ENCODE results near the gene DGKD.

Gene DGKD

GRCh38 chr2:233440314-233440713 is 86.0 kb downstream of the DGKD start:
- in situ Hi-C loops (cut with MboI; ENCODE audit: low sequenced_read_pairs) = no loop called here

GRCh38 chr2:233440714-233441113 is 86.4 kb downstream of the DGKD start:
- in situ Hi-C loops (cut with MboI; ENCODE audit: low sequenced_read_pairs) = no loop called here

GRCh38 chr2:233441161-233442027 is 87.1 kb downstream of the DGKD start:
- in situ Hi-C loops (cut with MboI; ENCODE audit: low sequenced_read_pairs) = no loop called here

GRCh38 chr2:233442028-233442310 is 87.7 kb downstream of the DGKD start:
- in situ Hi-C loops (cut with MboI; ENCODE audit: low sequenced_read_pairs) = no loop called here

- in situ Hi-C loops (cut with MboI; ENCODE audit: low sequenced_read_pairs) = no loop called here
Observed at GRCh38 chr2:233443511-233444183, 89.4 kb downstream of the DGKD start.

GRCh38 chr2:233444501-233444900 is 90.2 kb downstream of the DGKD start:
- in situ Hi-C loops (cut with MboI; ENCODE audit: low sequenced_read_pairs) = no loop called here

GRCh38 chr2:233445152-233445830 is 91.0 kb downstream of the DGKD start:
- in situ Hi-C loops (cut with MboI; ENCODE audit: low sequenced_read_pairs) = no loop called here

- in situ Hi-C loops (cut with MboI; ENCODE audit: low sequenced_read_pairs) = no loop called here
Observed at GRCh38 chr2:233446121-233446520, 91.8 kb downstream of the DGKD start.

GRCh38 chr2:233446606-233447305 is 92.5 kb downstream of the DGKD start:
- in situ Hi-C loops (cut with MboI; ENCODE audit: low sequenced_read_pairs) = no loop called here

- in situ Hi-C loops (cut with MboI; ENCODE audit: low sequenced_read_pairs) = no loop called here
Observed at GRCh38 chr2:233447506-233448219, 93.4 kb downstream of the DGKD start.

GRCh38 chr2:233448220-233448559 is 93.9 kb downstream of the DGKD start:
- in situ Hi-C loops (cut with MboI; ENCODE audit: low sequenced_read_pairs) = no loop called here

GRCh38 chr2:233448575-233448974 is 94.3 kb downstream of the DGKD start:
- in situ Hi-C loops (cut with MboI; ENCODE audit: low sequenced_read_pairs) = no loop called here

GRCh38 chr2:233449081-233449901 is 95.0 kb downstream of the DGKD start:
- in situ Hi-C loops (cut with MboI; ENCODE audit: low sequenced_read_pairs) = no loop called here

- in situ Hi-C loops (cut with MboI; ENCODE audit: low sequenced_read_pairs) = no loop called here
Observed at GRCh38 chr2:233449921-233450863, 95.9 kb downstream of the DGKD start.

GRCh38 chr2:233450864-233451575 is 96.7 kb downstream of the DGKD start:
- in situ Hi-C loops (cut with MboI; ENCODE audit: low sequenced_read_pairs) = no loop called here

GRCh38 chr2:233451950-233452349 is 97.7 kb downstream of the DGKD start:
- in situ Hi-C loops (cut with MboI; ENCODE audit: low sequenced_read_pairs) = no loop called here

GRCh38 chr2:233453111-233453915 is 99.0 kb downstream of the DGKD start:
- in situ Hi-C loops (cut with MboI; ENCODE audit: low sequenced_read_pairs) = no loop called here
